Adipose tissue (tissue), 3 donors: ENCODE results near the gene CATSPER2. TPM values are rescaled to one million over a fixed set of nuclear protein-coding genes. Genes with fewer than 3 reads are reported as not detected.
"Not testable (repeated sequence)": the region's sequence is repeated elsewhere in the genome, so short reads cannot be mapped to it uniquely, and the experiment has no call there.

Experiments
- H3K27ac ChIP-seq: one replicate; pipeline ENCODE4 v1.5.1; 2013; ENCODE audit warnings: low read depth, low read length
- WGBS, 3 donors: extraction: QIAGEN DNeasy Blood & Tissue Kit; methylation state at CpG; one replicate each; pipeline ENCODE4 v1.1.7; 2013; 5-methylcytosine and 5-hydroxymethylcytosine counted together
- polyA plus RNA-seq, 3 donors: library from polyadenylated mRNA; stranded (reverse); fragments of 200-250 nt; gene quantifications; one replicate each; pipeline ENCODE4 v1.2.3, GENCODE V29; 2013
- donor health status: healthy with polysubstance abuse.
- donor health status: Bipolar disorder and iron deficiency.
- donor health status: healthy.

The CATSPER2 gene
- polyA plus RNA-seq, 3 donors, result 1.0 to 2.1 (median 1.6) TPM

- H3K27ac ChIP-seq, result not testable (repeated sequence)
- no CpG with 5 or more reads among the region's 2 CpGs for WGBS, 3 donors
Observed at GRCh38 chr15:43600200-43600599, 48.4 kb downstream of the CATSPER2 start.

GRCh38 chr15:43599131-43599530 lies 49.5 kb downstream of the CATSPER2 start:
- H3K27ac ChIP-seq, result not testable (repeated sequence)
- 70 to 97% (median 86%) methylated on average over 3 to 6 of the region's 6 CpGs for whole genome bisulfite sequencing, 3 donors

- no CpG with 5 or more reads among the region's 43 CpGs for whole genome bisulfite sequencing, 3 donors
- H3K27ac ChIP-seq, result not testable (repeated sequence)
Observed at GRCh38 chr15:43593328-43594190, 55.1 kb downstream of the CATSPER2 start, which contains the start of gene CKMT1B. Gene CKMT1B, plus strand, starts transcription at chr15:43594027. Its CDS starts 192 bp downstream, at chr15:43594219.

GRCh38 chr15:43592841-43593240 lies 55.8 kb downstream of the CATSPER2 start:
- not testable (repeated sequence) for H3K27ac ChIP-seq
- 12 to 25% (median 18%) methylated on average over 4 of the region's 8 CpGs for WGBS, 3 donors

DNA sequence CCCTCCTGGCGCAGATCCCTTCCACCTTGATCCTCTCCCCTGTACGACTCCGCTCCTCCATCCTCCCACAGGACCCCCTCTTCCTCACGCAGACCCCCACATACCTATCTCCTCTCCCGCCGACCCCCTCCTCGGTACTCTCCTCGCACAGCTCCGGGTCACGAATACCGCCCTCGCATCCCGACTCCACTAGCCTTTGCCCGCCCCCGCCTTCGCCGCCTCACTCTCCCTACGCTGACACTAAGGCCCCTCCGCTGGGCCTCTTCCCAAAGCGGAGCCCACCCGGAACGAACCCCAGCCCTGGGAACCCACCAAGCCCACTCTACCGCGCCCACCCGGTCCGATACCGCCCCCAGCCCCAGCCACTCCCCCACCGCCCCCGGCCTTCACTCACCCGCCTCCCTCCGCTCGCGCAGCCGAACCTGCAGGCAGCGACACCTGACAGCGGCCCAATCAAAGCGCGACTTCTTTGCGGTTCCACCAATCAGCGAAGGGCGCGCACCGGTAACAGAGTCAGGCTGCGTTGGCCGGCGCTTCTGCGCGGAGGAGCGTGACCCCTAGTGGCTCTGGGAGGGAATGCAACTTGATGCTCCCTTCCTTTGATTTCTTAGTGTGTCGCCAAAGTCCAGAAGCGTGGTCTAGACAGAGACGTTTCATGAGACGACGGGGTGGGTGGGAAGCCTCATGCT lies 58.7 kb downstream of the CATSPER2 start, which contains the start of gene PPIP5K1:
PPIP5K1 (minus strand) TSS at position 431 of the 689 bp plus-strand sequence. CDS start 5,704 bp downstream, outside the sequence.
- WGBS, 3 donors, result no CpG with 5 or more reads among the region's 54 CpGs
- not testable (repeated sequence) for H3K27ac ChIP-seq

Other genes starting within 250 kb of the CATSPER2 start
- gene TP53BP1, start 155.7 kb downstream of the CATSPER2 start, polyA plus RNA-seq, result 1 to 10 TPM; 5.2 to 8.6 (median 5.5) TPM
- 1 to 10 TPM in 1 of 3 donors, under 1 TPM in 2; 0.45 to 5.4 (median 1.00) TPM for gene MAP1A, start 131.2 kb downstream of the CATSPER2 start, polyA plus RNA-seq
- 1 to 10 TPM; 6.1 to 9.0 (median 8.3) TPM for gene PPIP5K1, start 58.6 kb downstream of the CATSPER2 start, polyA plus RNA-seq
- 10 to 100 TPM in 1 of 3 donors, 1 to 10 TPM in 2; 2.4 to 10.0 (median 5.2) TPM for gene CKMT1B, start 54.8 kb downstream of the CATSPER2 start, polyA plus RNA-seq
- under 1 TPM in 2 of 3 donors, not detected in 1; 0.19 to 0.21 TPM for gene STRC, start 30.0 kb downstream of the CATSPER2 start, polyA plus RNA-seq
- gene CKMT1A, start 45.0 kb upstream of the CATSPER2 start, polyA plus RNA-seq, result 1 to 10 TPM; 1.6 to 5.8 (median 3.6) TPM
- gene PDIA3, start 97.6 kb upstream of the CATSPER2 start, polyA plus RNA-seq, result 100 to 1,000 TPM; 103 to 141 (median 117) TPM
- gene ELL3, start 128.1 kb upstream of the CATSPER2 start, polyA plus RNA-seq, result 1 to 10 TPM in 2 of 3 donors, under 1 TPM in 1; 0.90 to 4.5 (median 1.2) TPM
- 1,000 to 10,000 TPM; 1,192 to 2,361 (median 1,574) TPM for gene SERF2, start 143.5 kb upstream of the CATSPER2 start, polyA plus RNA-seq
- under 1 TPM; 0.44 to 0.79 (median 0.46) TPM for gene SERINC4, start 151.4 kb upstream of the CATSPER2 start, polyA plus RNA-seq
- gene HYPK, start 151.8 kb upstream of the CATSPER2 start, polyA plus RNA-seq, result 10 to 100 TPM in 2 of 3 donors, 1 to 10 TPM in 1; 9.9 to 30.6 (median 12.3) TPM
- 10 to 100 TPM; 11.2 to 18.1 (median 14.9) TPM for gene MFAP1, start 175.8 kb upstream of the CATSPER2 start, polyA plus RNA-seq
- gene WDR76, start 178.2 kb upstream of the CATSPER2 start, polyA plus RNA-seq, result 1 to 10 TPM; 1.6 to 2.7 (median 1.6) TPM